ENCODE measurements around the gene TMEM95. TPM values are rescaled to one million over a fixed set of nuclear protein-coding genes. Genes with fewer than 3 reads are reported as not detected.

Gene TMEM95
- total RNA-seq, 1 donor from 2014 or later: not detected

- H3K36me3 Mint-ChIP-seq (ENCODE audit: unreplicated experiment): no peaks in the 10 kb centered on the region
- no peak for TF ChIP-seq CTCF (IDR thresholded peaks at IDR 0.05; ENCODE audit: partially characterized antibody, unreplicated experiment)
- peak overlapping the region; percentile 1 for H3K27ac Mint-ChIP-seq (ENCODE audit: unreplicated experiment)
- H3K4me3 Mint-ChIP-seq (ENCODE audit: unreplicated experiment): peak overlapping the region; percentile 97
- peaks cover 8% of the 10 kb centered on the region for H3K4me1 Mint-ChIP-seq (ENCODE audit: low read depth, unreplicated experiment)
- H3K27me3 Mint-ChIP-seq (ENCODE audit: unreplicated experiment): peaks cover 2% of the 10 kb centered on the region
- DNase-seq: no peak
- H3K9me3 Mint-ChIP-seq (ENCODE audit: unreplicated experiment): peaks cover 5% of the 10 kb centered on the region
These were observed 26.9 kb upstream of the TMEM95 start for GRCh38 chr17:7328009-7328408.

- no peaks in the 10 kb centered on the region for H3K36me3 Mint-ChIP-seq (ENCODE audit: unreplicated experiment)
- peak within 1 kb of the TSS; percentile 90 for H3K27ac Mint-ChIP-seq (ENCODE audit: unreplicated experiment)
- H3K9me3 Mint-ChIP-seq (ENCODE audit: unreplicated experiment): peaks cover 5% of the 10 kb centered on the region
- H3K4me3 Mint-ChIP-seq (ENCODE audit: unreplicated experiment): peak within 1 kb of the TSS; percentile 97
- DNase-seq: no peak
- no peak for TF ChIP-seq CTCF (IDR thresholded peaks at IDR 0.05; ENCODE audit: partially characterized antibody, unreplicated experiment)
- peaks cover 8% of the 10 kb centered on the region for H3K4me1 Mint-ChIP-seq (ENCODE audit: low read depth, unreplicated experiment)
- peaks cover 2% of the 10 kb centered on the region for H3K27me3 Mint-ChIP-seq (ENCODE audit: unreplicated experiment)
These were observed 26.0 kb upstream of the TMEM95 start, which contains the start of gene NEURL4 for GRCh38 chr17:7328840-7329373. NEURL4 (minus strand) TSS chr17:7329335; CDS start chr17:7329312, 23 bp downstream.

GRCh38 chr17:7329374-7329996 is 25.5 kb upstream of the TMEM95 start:
- no peaks in the 10 kb centered on the region for H3K36me3 Mint-ChIP-seq (ENCODE audit: unreplicated experiment)
- DNase-seq: peak; percentile 96
- no peak for TF ChIP-seq CTCF (IDR thresholded peaks at IDR 0.05; ENCODE audit: partially characterized antibody, unreplicated experiment)
- peak overlapping the region; percentile 90 for H3K4me3 Mint-ChIP-seq (ENCODE audit: unreplicated experiment)
- H3K9me3 Mint-ChIP-seq (ENCODE audit: unreplicated experiment): peaks cover 5% of the 10 kb centered on the region
- H3K4me1 Mint-ChIP-seq (ENCODE audit: low read depth, unreplicated experiment): peaks cover 8% of the 10 kb centered on the region
- peak overlapping the region; percentile 89 for H3K27ac Mint-ChIP-seq (ENCODE audit: unreplicated experiment)
- peaks cover 2% of the 10 kb centered on the region for H3K27me3 Mint-ChIP-seq (ENCODE audit: unreplicated experiment)

- peaks cover 2% of the 10 kb centered on the region for H3K27me3 Mint-ChIP-seq (ENCODE audit: unreplicated experiment)
- TF ChIP-seq CTCF (IDR thresholded peaks at IDR 0.05; ENCODE audit: partially characterized antibody, unreplicated experiment): no peak
- peak; percentile 82 for DNase-seq
- peak overlapping the region; percentile 89 for H3K27ac Mint-ChIP-seq (ENCODE audit: unreplicated experiment)
- peak overlapping the region; percentile 90 for H3K4me3 Mint-ChIP-seq (ENCODE audit: unreplicated experiment)
- H3K36me3 Mint-ChIP-seq (ENCODE audit: unreplicated experiment): no peaks in the 10 kb centered on the region
- peaks cover 5% of the 10 kb centered on the region for H3K9me3 Mint-ChIP-seq (ENCODE audit: unreplicated experiment)
- H3K4me1 Mint-ChIP-seq (ENCODE audit: low read depth, unreplicated experiment): peaks cover 8% of the 10 kb centered on the region
These were observed 24.8 kb upstream of the TMEM95 start for GRCh38 chr17:7329997-7330637.

GRCh38 chr17:7330638-7331015 is 24.3 kb upstream of the TMEM95 start:
- no peaks in the 10 kb centered on the region for H3K36me3 Mint-ChIP-seq (ENCODE audit: unreplicated experiment)
- H3K4me1 Mint-ChIP-seq (ENCODE audit: low read depth, unreplicated experiment): peaks cover 8% of the 10 kb centered on the region
- H3K27me3 Mint-ChIP-seq (ENCODE audit: unreplicated experiment): peaks cover 2% of the 10 kb centered on the region
- peak overlapping the region; percentile 89 for H3K27ac Mint-ChIP-seq (ENCODE audit: unreplicated experiment)
- peak overlapping the region; percentile 90 for H3K4me3 Mint-ChIP-seq (ENCODE audit: unreplicated experiment)
- peaks cover 5% of the 10 kb centered on the region for H3K9me3 Mint-ChIP-seq (ENCODE audit: unreplicated experiment)
- no peak for DNase-seq
- TF ChIP-seq CTCF (IDR thresholded peaks at IDR 0.05; ENCODE audit: partially characterized antibody, unreplicated experiment): no peak
